Pancreas (tissue), 10 donors: ENCODE measurements around the gene FMOD. TPM values are rescaled to one million over a fixed set of nuclear protein-coding genes. Genes with fewer than 3 reads are reported as not detected.
A peak's percentile ranks its signal among the peaks of the same experiment; 100 is the strongest.
"Not testable (repeated sequence)": the region's sequence is repeated elsewhere in the genome, so short reads cannot be mapped to it uniquely, and the experiment has no call there.

Source experiments
- ATAC-seq, 4 donors: fragments of 200-7000 bp; cut with Tn5 transposase; one replicate each; pipeline versions ENCODE4 v1.8.0 to v1.9.1; 2020; ENCODE audit warnings: mild to moderate bottlenecking in 4 of 4, moderate library complexity in 4 of 4
- DNase-seq, 6 donors: peaks; one replicate each; pipeline ENCODE4 v3.0.0-alpha.2; 2020
- FAIRE-seq: peaks from 2 replicates; lab custom pipeline; 2012; peaks lifted over from hg19 to GRCh38; lab: Jason Lieb, UNC
- H3K27ac ChIP-seq, 4 donors: fragments of 200-600 bp; sonication (generic); 1 replicate in 3 of 4; 2 replicates in 1 of 4; pipeline versions ENCODE4 v1.5.0 to v1.8.0; 2020
- H3K27me3 ChIP-seq, 4 donors: fragments of 200-600 bp; one replicate each; pipeline ENCODE4 v1.8.0; 2021
- H3K36me3 ChIP-seq, 3 donors: fragments of 200-600 bp; sonication (generic) in 1 of 3; one replicate each; pipeline versions ENCODE4 v1.5.0 to v1.8.0; 2020 to 2021
- H3K4me1 ChIP-seq, 3 donors: fragments of 200-600 bp; one replicate each; pipeline ENCODE4 v1.8.0; 2021
- H3K4me3 ChIP-seq, 4 donors: fragments of 200-600 bp; sonication (generic) in 2 of 4; one replicate each; pipeline versions ENCODE4 v1.5.0 to v1.8.0; 2020 to 2021
- H3K9me3 ChIP-seq, 4 donors: fragments of 200-600 bp; one replicate each; pipeline ENCODE4 v1.8.0; 2021
- CTCF ChIP-seq, 4 donors: fragments of 200-600 bp; sonication (generic) in 3 of 4; IDR thresholded peaks; one replicate each; pipeline versions ENCODE4 v1.5.0 to v1.8.0; 2021; ENCODE audit warnings: antibody characterized with exemption in 4 of 4
- WGBS, 2 donors: extraction: QIAGEN DNeasy Blood & Tissue Kit; methylation state at CpG; one replicate each; pipeline ENCODE4 v1.1.7; 2013; 5-methylcytosine and 5-hydroxymethylcytosine counted together
- intact Hi-C, 3 donors: fragments of 100-400 bp; cut with DNase I; formaldehyde crosslinking; loops; one replicate each; pipeline versions ENCODE4 v1.11.1 to v1.14.2; 2022
- polyA plus RNA-seq, 2 donors: library from polyadenylated mRNA; stranded (reverse); fragments of 200-250 nt; gene quantifications; one replicate each; pipeline ENCODE4 v1.2.3, GENCODE V29; 2013
- total RNA-seq, 6 donors: library from RNA; stranded (reverse); fragmentation: NEBNext Ultra II Directional in 4 of 6; extraction: Animal tissue kit (Norgen Biotek cat#: 25700) in 4 of 6; gene quantifications; one replicate each; pipeline versions ENCODE4 v1.2.1 to v1.2.4, GENCODE V29; 2021 to 2023
- donor health status: healthy with polysubstance abuse.
- donor health status: DM: no; HTN: no; CAD: no; lungs with moderate emphysema.
- donor health status: DM: no; HTN: no; CAD: no.
- donor health status: control.
- donor health status: control.
- donor health status: Bipolar disorder and iron deficiency.
- donor health status: DM: yes; HTN: yes; CAD: no.
- donor health status: DM: no; HTN: no; CAD: no.
- donor health status: DM: no; HTN: no; CAD: no.
- donor health status: DM: yes; HTN: yes; CAD: no.

The FMOD gene
- total and polyA plus RNA-seq, 8 donors = 3.8 to 14.6 (median 8.3) TPM

GRCh38 chr1:203302894-203303293 lies 48.0 kb downstream of the FMOD start:
- Histone ChIP-seq H3K27me3 (no peaks in the 10 kb centered on the region), H3K9me3 (no peaks in the 10 kb centered on the region), H3K4me3 (no peak overlapping the region), H3K27ac (no peak overlapping the region), H3K4me1 (peaks cover 0 to 20% (median 13%) of the 10 kb centered on the region in 3 donors), H3K36me3 (peaks cover 5 to 15% (median 9%) of the 10 kb centered on the region in 3 donors)
- no peak for TF ChIP-seq CTCF (IDR thresholded peaks at IDR 0.05)
- FAIRE-seq = no peak
- no peak for DNase-seq
- intact Hi-C loops = no loop called here
- ATAC-seq = no peak
- 46 to 55% methylated on average over 3 of the region's 3 CpGs for WGBS, 2 donors

GRCh38 chr1:203302456-203302855 lies 48.5 kb downstream of the FMOD start:
- peaks cover 4 to 10% (median 5%) of the 10 kb centered on the region in 3 donors for H3K36me3 ChIP-seq
- ATAC-seq = no peak

GRCh38 chr1:203301331-203301668 lies 49.6 kb downstream of the FMOD start:
- Histone ChIP-seq H3K36me3 (peaks cover 0 to 2% (median 0%) of the 10 kb centered on the region in 3 donors), H3K9me3 (no peaks in the 10 kb centered on the region), H3K27me3 (no peaks in the 10 kb centered on the region), H3K27ac (no peak overlapping the region), H3K4me1 (peaks cover 0 to 15% (median 13%) of the 10 kb centered on the region in 3 donors), H3K4me3 (no peak overlapping the region)
- DNase-seq (no peak), ATAC-seq (no peak), FAIRE-seq (no peak)
- intact Hi-C loops = no loop called here
- TF ChIP-seq CTCF (IDR thresholded peaks at IDR 0.05) = no peak

More at GRCh38 chr1:203302456-203302855, 48.5 kb downstream of the FMOD start:
- intact Hi-C loops = no loop called here
- H3K27me3 ChIP-seq = no peaks in the 10 kb centered on the region
- DNase-seq (peak in 1 of 6 donors; percentile 47), FAIRE-seq (no peak)
- H3K27ac ChIP-seq = no peak overlapping the region
- no peak for TF ChIP-seq CTCF (IDR thresholded peaks at IDR 0.05)
- peaks cover 0 to 16% (median 13%) of the 10 kb centered on the region in 3 donors for H3K4me1 ChIP-seq
- no peaks in the 10 kb centered on the region for H3K9me3 ChIP-seq
- WGBS, 2 donors = 84 to 87% methylated on average over 5 to 7 of the region's 7 CpGs
- no peak overlapping the region for H3K4me3 ChIP-seq

GRCh38 chr1:203300441-203301330 lies 50.2 kb downstream of the FMOD start:
- no peak for TF ChIP-seq CTCF (IDR thresholded peaks at IDR 0.05)
- DNase-seq (no peak), FAIRE-seq (no peak), ATAC-seq (no peak)
- H3K4me1 ChIP-seq = peaks cover 0 to 15% (median 13%) of the 10 kb centered on the region in 3 donors
- intact Hi-C loops = no loop called here
- H3K9me3 ChIP-seq = no peaks in the 10 kb centered on the region
- H3K4me3 ChIP-seq = no peak overlapping the region
- no peaks in the 10 kb centered on the region for H3K36me3 ChIP-seq
- no peaks in the 10 kb centered on the region for H3K27me3 ChIP-seq
- no peak overlapping the region for H3K27ac ChIP-seq
- 69 to 70% methylated on average over 11 of the region's 11 CpGs for WGBS, 2 donors

GRCh38 chr1:203299719-203300429 lies 51.0 kb downstream of the FMOD start:
- 85 to 87% methylated on average over 8 of the region's 8 CpGs for WGBS, 2 donors
- H3K9me3 ChIP-seq, ATAC-seq, FAIRE-seq, intact Hi-C loops, H3K36me3 ChIP-seq, H3K27ac ChIP-seq, H3K4me3 ChIP-seq, H3K27me3 ChIP-seq, DNase-seq: not testable (repeated sequence)
- peaks cover 0 to 15% (median 13%) of the 10 kb centered on the region in 3 donors for H3K4me1 ChIP-seq
